Measurements from ENCODE around the gene KCNMA1. TPM values are rescaled to one million over a fixed set of nuclear protein-coding genes. Genes with fewer than 3 reads are reported as not detected.

Gene KCNMA1
- total RNA-seq, 3 donors from 2014 or later: 45.4 to 312 (median 62.4) TPM

- Histone ChIP-seq H3K4me3 (no peak overlapping the region), H3K4me1 (ENCODE audit: low read depth) (no peaks in the 10 kb centered on the region), H3K36me3 (ENCODE audit: low read depth) (no peaks in the 10 kb centered on the region), H3K9me3 (no peaks in the 10 kb centered on the region)
- intact Hi-C loops (cut with DNase I, micrococcal nuclease): no loop called here
- ATAC-seq: peak; percentile 92
- TF ChIP-seq, protein P1, sequence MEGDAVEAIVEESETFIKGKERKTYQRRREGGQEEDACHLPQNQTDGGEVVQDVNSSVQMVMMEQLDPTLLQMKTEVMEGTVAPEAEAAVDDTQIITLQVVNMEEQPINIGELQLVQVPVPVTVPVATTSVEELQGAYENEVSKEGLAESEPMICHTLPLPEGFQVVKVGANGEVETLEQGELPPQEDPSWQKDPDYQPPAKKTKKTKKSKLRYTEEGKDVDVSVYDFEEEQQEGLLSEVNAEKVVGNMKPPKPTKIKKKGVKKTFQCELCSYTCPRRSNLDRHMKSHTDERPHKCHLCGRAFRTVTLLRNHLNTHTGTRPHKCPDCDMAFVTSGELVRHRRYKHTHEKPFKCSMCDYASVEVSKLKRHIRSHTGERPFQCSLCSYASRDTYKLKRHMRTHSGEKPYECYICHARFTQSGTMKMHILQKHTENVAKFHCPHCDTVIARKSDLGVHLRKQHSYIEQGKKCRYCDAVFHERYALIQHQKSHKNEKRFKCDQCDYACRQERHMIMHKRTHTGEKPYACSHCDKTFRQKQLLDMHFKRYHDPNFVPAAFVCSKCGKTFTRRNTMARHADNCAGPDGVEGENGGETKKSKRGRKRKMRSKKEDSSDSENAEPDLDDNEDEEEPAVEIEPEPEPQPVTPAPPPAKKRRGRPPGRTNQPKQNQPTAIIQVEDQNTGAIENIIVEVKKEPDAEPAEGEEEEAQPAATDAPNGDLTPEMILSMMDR (IDR thresholded peaks at IDR 0.05): peak; percentile 11
- DNase-seq: peak; percentile 55 to 70 (median 69)
Observed at GRCh38 chr10:77456414-77456813, 181.2 kb downstream of the KCNMA1 start.

DNA sequence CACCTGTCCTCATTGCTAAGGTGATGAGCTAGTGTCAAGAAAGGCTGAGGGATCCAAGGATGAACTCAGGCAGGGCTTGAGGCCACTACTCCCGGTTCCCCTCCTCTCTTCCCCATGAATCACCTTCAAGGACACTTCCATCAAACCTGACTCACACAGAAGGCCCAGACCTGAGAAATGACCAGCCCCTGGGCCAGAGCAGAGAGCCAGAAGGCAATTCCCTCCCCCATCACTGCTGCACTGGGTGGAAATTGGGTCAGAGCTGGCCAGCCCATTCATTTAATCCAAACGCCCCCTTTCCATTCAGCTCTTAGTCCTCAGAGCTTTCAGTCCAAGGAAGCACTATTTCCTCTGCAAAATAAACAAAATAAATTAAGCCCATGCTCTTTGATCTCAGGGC is 182.0 kb downstream of the KCNMA1 start:
- TF ChIP-seq, protein P1 (IDR thresholded peaks at IDR 0.05): no peak
- no peaks in the 10 kb centered on the region for H3K9me3 ChIP-seq
- ATAC-seq: no peak
- no peak for DNase-seq
- no peak overlapping the region for H3K4me3 ChIP-seq
- H3K36me3 ChIP-seq (ENCODE audit: low read depth): no peaks in the 10 kb centered on the region
- no peaks in the 10 kb centered on the region for H3K4me1 ChIP-seq (ENCODE audit: low read depth)
- intact Hi-C loops (cut with DNase I, micrococcal nuclease): no loop called here

DNA sequence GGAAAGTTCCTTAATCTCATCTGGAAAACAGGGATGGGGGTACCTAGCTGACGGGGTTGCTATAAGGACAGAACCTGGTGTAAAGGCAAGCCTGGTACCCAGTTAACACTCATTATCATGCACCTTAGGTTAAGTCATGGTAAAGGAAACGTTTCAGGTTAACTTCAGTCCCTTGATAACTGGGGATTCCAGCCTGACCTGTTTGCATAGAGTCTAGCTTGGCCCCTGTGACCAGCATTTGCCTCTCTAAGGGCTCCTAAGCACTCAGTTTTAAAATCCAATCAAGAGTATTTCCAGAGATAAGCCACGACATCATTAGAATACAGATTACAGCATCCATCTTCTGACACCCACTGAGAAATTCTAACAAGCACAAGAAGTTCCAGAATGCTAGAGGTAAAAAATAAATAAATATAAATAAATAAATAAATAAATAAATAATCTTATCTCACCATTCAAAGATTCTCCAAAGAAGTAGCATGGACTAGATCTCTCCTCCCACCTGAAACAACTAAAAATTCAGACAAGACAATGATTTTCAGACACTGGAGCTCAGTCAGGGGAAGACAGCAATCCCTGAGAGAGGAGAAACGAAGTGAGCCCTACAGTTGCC is 184.6 kb downstream of the KCNMA1 start:
- TF ChIP-seq, protein P1 (IDR thresholded peaks at IDR 0.05): no peak
- DNase-seq: no peak
- no peak overlapping the region for H3K4me3 ChIP-seq
- H3K4me1 ChIP-seq (ENCODE audit: low read depth): no peaks in the 10 kb centered on the region
- no peak for ATAC-seq
- no peaks in the 10 kb centered on the region for H3K36me3 ChIP-seq (ENCODE audit: low read depth)
- intact Hi-C loops (cut with DNase I, micrococcal nuclease): no loop called here
- H3K9me3 ChIP-seq: no peaks in the 10 kb centered on the region

GRCh38 chr10:77451886-77452285 is 185.7 kb downstream of the KCNMA1 start:
- ATAC-seq: no peak
- TF ChIP-seq, protein P1 (IDR thresholded peaks at IDR 0.05): no peak

GRCh38 chr10:77448226-77448625 is 189.4 kb downstream of the KCNMA1 start:
- H3K9me3 ChIP-seq: no peaks in the 10 kb centered on the region
- intact Hi-C loops (cut with DNase I, micrococcal nuclease): no loop called here
- no peaks in the 10 kb centered on the region for H3K4me1 ChIP-seq (ENCODE audit: low read depth)
- TF ChIP-seq, protein P1 (IDR thresholded peaks at IDR 0.05): no peak
- DNase-seq: peak in 2 of 3 donors; percentile 33 to 46
- no peak overlapping the region for H3K4me3 ChIP-seq
- H3K36me3 ChIP-seq (ENCODE audit: low read depth): no peaks in the 10 kb centered on the region
- ATAC-seq: peak; percentile 96

More at GRCh38 chr10:77451886-77452285, 185.7 kb downstream of the KCNMA1 start:
- intact Hi-C loops (cut with DNase I, micrococcal nuclease): no loop called here
- Histone ChIP-seq H3K36me3 (ENCODE audit: low read depth) (no peaks in the 10 kb centered on the region), H3K4me3 (no peak overlapping the region), H3K9me3 (no peaks in the 10 kb centered on the region), H3K4me1 (ENCODE audit: low read depth) (no peaks in the 10 kb centered on the region)
- no peak for DNase-seq
